Testis (tissue), 3 donors: ENCODE data around the gene ATP10B. TPM values are rescaled to one million over a fixed set of nuclear protein-coding genes. Genes with fewer than 3 reads are reported as not detected.
"Not testable (repeated sequence)": the region's sequence is repeated elsewhere in the genome, so short reads cannot be mapped to it uniquely, and the experiment has no call there.

ENCODE experiments used
- DNase-seq: peaks from one replicate; pipeline ENCODE4 v3.0.0-alpha.2; 2019
- H3K27ac ChIP-seq, 2 donors: fragments of 200-600 bp; sonication (generic); one replicate each; pipeline ENCODE4 v1.5.1; 2019
- H3K27me3 ChIP-seq: fragments of 200-600 bp; sonication (generic); one replicate; pipeline ENCODE4 v1.5.1; 2019
- H3K36me3 ChIP-seq: fragments of 200-600 bp; sonication (generic); one replicate; pipeline ENCODE4 v1.5.1; 2017; ENCODE audit warnings: low read depth; ENCODE audit errors: missing control alignments
- H3K4me1 ChIP-seq: fragments of 200-600 bp; sonication (generic); one replicate; pipeline ENCODE4 v1.5.1; 2019
- H3K4me3 ChIP-seq, 2 donors: fragments of 200-600 bp; sonication (generic); one replicate each; pipeline ENCODE4 v1.5.1; 2017 to 2019
- H3K9me3 ChIP-seq: fragments of 200-600 bp; sonication (generic); one replicate; pipeline ENCODE4 v1.5.1; 2017
- POLR2A ChIP-seq: fragments of 450-650 bp; IDR thresholded peaks from one replicate; pipeline ENCODE4 v1.6.1; 2017; ENCODE audit warnings: antibody characterized with exemption, mild to moderate bottlenecking, moderate library complexity
- WGBS, 2 donors: methylation state at CpG; one replicate each; pipeline ENCODE4 v1.1.5; 2018; 5-methylcytosine and 5-hydroxymethylcytosine counted together
- intact Hi-C: fragments of 100-400 bp; cut with DNase I; formaldehyde crosslinking; loops from one replicate; pipeline ENCODE4 v1.15.1; 2023; ENCODE audit warnings: low total_unique reads
- polyA plus RNA-seq: library from polyadenylated mRNA; stranded (reverse); fragments of 350-450 nt; fragmentation: Illumina TruSeq; extraction: RNeasy Lipid Tissue Mini Kit (QIAGEN cat#74804); gene quantifications from one replicate; pipeline ENCODE4 v1.2.3, GENCODE V29; 2014; ENCODE audit warnings: low read depth, low replicate concordance; ENCODE audit not compliant: insufficient read depth
- total RNA-seq, 2 donors: library from RNA; depleted of rRNA; stranded (reverse); fragments of >200 nt; gene quantifications; one replicate each; pipeline ENCODE4 v1.2.3, GENCODE V29; 2016
- TF ChIP-seq, protein P1 (sequence below), 3 experiments: fragments of 450-650 bp in 2 of 3; fragments of 200-600 bp in 1 of 3; sonication (generic) in 1 of 3; IDR thresholded peaks; one replicate each; pipeline ENCODE4 v1.5.1; 2016 to 2019; ENCODE audit warnings: antibody characterized with exemption in 3 of 3, mild to moderate bottlenecking in 2 of 3, moderate library complexity in 1 of 3

ATP10B gene
- total and polyA plus RNA-seq, 3 donors from 2014 or later: 0.63 to 2.0 (median 1.9) TPM

DNA sequence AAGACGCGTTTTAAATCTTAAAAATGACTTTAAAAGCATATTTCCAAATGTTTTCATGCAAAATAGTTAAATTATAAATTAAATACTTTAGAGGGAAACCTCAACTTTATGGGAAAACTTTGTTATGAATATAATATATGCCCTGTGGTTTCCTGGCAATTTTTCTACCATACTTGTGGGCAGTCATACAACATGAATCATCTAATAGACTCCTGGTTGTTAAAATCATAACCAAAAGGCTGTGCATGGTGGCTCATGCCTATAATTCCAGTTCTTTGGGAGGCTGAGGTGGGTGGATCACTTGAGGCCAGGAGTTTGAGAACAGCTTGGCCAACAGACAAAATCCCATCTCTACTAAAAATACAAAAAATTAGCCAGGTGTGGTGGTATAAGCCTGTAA lies 18.2 kb downstream of the ATP10B start:
- Histone ChIP-seq H3K4me1 (no peaks in the 10 kb centered on the region), H3K27ac (no peak overlapping the region), H3K9me3 (no peaks in the 10 kb centered on the region), H3K4me3 (no peak overlapping the region), H3K36me3 (no peaks in the 10 kb centered on the region), H3K27me3 (no peaks in the 10 kb centered on the region)
- TF ChIP-seq POLR2A: no peak
- TF ChIP-seq, protein P1, sequence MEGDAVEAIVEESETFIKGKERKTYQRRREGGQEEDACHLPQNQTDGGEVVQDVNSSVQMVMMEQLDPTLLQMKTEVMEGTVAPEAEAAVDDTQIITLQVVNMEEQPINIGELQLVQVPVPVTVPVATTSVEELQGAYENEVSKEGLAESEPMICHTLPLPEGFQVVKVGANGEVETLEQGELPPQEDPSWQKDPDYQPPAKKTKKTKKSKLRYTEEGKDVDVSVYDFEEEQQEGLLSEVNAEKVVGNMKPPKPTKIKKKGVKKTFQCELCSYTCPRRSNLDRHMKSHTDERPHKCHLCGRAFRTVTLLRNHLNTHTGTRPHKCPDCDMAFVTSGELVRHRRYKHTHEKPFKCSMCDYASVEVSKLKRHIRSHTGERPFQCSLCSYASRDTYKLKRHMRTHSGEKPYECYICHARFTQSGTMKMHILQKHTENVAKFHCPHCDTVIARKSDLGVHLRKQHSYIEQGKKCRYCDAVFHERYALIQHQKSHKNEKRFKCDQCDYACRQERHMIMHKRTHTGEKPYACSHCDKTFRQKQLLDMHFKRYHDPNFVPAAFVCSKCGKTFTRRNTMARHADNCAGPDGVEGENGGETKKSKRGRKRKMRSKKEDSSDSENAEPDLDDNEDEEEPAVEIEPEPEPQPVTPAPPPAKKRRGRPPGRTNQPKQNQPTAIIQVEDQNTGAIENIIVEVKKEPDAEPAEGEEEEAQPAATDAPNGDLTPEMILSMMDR (IDR thresholded peaks at IDR 0.05): no peak
- 87 to 96% methylated on average over 2 of the region's 2 CpGs for WGBS, 2 donors
- DNase-seq: no peak
- intact Hi-C loops: no loop called here

DNA sequence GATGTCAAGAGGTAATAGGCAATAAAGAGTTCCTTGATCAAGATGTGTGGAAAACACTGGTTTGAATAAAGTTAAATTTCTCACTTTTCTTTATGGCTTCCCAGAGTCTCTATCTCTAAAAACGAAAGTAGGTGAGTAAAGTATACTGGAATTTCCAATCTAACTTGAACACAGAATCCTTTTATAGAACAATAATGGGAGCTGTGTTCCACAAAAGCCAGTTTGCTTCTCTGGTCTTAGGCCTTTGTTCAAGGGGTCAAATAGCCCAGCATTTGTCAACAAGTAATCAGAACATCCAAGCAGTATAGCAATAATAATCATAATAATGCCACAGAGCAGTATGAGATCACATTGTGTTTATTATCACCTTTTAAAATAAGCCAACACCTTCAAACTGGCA lies 20.2 kb downstream of the ATP10B start:
- Histone ChIP-seq H3K27ac (no peak overlapping the region), H3K4me3 (no peak overlapping the region), H3K36me3 (no peaks in the 10 kb centered on the region), H3K27me3 (no peaks in the 10 kb centered on the region), H3K9me3 (no peaks in the 10 kb centered on the region), H3K4me1 (no peaks in the 10 kb centered on the region)
- TF ChIP-seq, protein P1 (IDR thresholded peaks at IDR 0.05): no peak
- no peak for TF ChIP-seq POLR2A
- 48 to 51% methylated on average over 1 of the region's 1 CpG for WGBS, 2 donors
- DNase-seq: no peak
- intact Hi-C loops: no loop called here

DNA sequence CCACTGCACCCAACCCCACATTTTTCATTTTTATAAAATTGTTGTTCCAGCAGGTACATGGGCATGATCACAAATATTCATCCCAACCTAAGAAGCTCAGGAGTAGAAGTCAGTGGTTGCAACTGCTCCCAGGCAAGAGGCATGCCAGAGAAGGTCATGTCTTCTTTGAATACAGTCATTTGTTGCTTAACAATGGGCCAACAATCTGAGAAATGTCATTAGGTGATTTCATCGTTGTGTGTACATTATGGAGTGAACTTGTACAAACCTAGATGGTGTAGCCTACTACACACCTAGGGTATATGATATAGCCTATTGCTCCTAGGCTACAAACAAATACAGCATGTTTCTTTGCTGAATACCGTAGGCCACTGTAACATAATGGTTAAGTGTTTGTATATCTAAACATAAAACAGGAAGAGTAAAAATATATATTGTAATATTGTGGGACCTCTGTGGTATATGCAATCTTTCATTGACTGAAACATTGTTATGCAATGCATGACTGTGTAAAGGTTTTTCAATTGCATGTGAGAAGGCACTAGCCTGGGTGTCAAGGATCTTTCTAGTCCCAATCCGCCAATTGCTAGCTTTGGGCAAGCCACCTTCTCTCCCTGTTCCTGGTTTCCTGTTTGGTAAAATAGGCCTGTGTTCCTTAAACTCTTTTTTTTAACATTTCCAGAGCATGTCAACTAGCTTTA lies 27.6 kb downstream of the ATP10B start:
- DNase-seq: no peak
- Histone ChIP-seq H3K36me3 (no peaks in the 10 kb centered on the region), H3K9me3 (no peaks in the 10 kb centered on the region), H3K27me3 (no peaks in the 10 kb centered on the region), H3K27ac (no peak overlapping the region), H3K4me1 (no peaks in the 10 kb centered on the region), H3K4me3 (no peak overlapping the region)
- intact Hi-C loops: no loop called here
- TF ChIP-seq, protein P1 (IDR thresholded peaks at IDR 0.05): no peak
- TF ChIP-seq POLR2A: no peak
- WGBS, 2 donors: 80 to 91% methylated on average over 3 of the region's 3 CpGs

- H3K4me3 ChIP-seq, H3K36me3 ChIP-seq, H3K9me3 ChIP-seq, H3K27ac ChIP-seq, intact Hi-C loops, H3K27me3 ChIP-seq, DNase-seq, H3K4me1 ChIP-seq: not testable (repeated sequence)
- WGBS, 2 donors: 90% methylated on average over 5 to 12 of the region's 12 CpGs
Measured at GRCh38 chr5:160812996-160813395, 39.0 kb downstream of the ATP10B start.

GRCh38 chr5:160805376-160805775 lies 46.6 kb downstream of the ATP10B start:
- Histone ChIP-seq H3K4me1 (no peaks in the 10 kb centered on the region), H3K4me3 (no peak overlapping the region), H3K36me3 (no peaks in the 10 kb centered on the region), H3K9me3 (no peaks in the 10 kb centered on the region), H3K27ac (no peak overlapping the region), H3K27me3 (no peaks in the 10 kb centered on the region)
- TF ChIP-seq, protein P1 (IDR thresholded peaks at IDR 0.05): no peak
- DNase-seq: no peak
- intact Hi-C loops: no loop called here
- WGBS, 2 donors: 83 to 88% methylated on average over 6 of the region's 6 CpGs
